ENCODE data around the gene CHCHD4.
"Not testable (repeated sequence)": the region's sequence is repeated elsewhere in the genome, so short reads cannot be mapped to it uniquely, and the experiment has no call there.

Gene CHCHD4

GRCh38 chr3:14123308-14124222 lies 1.1 kb downstream of the CHCHD4 start:
- FAIRE-seq, result no peak
- DNase-seq (ENCODE audit: insufficient read length, low spot score), result no peak

DNA sequence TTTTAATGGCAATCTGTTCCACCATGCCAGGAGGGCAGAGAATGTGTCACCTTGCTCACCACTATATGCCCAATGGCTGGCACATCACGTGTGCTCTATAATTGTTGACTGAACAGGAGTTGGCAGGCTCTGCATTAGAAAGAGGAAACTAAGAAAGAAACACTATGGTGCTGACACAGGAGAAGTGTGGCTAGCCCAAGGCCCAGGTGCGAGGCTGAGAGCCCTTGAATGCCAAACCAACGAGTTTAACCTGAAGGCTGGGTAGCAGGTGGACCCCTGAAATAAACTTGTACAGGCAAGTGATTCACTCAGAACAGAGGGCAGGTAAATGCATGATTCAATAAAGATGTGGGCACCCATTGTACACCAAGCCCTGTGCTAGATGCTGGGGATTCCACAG lies 2.4 kb downstream of the CHCHD4 start:
- FAIRE-seq (no peak), DNase-seq (ENCODE audit: insufficient read length, low spot score) (no peak)

GRCh38 chr3:14121859-14122258 lies 2.8 kb downstream of the CHCHD4 start:
- FAIRE-seq (no peak), DNase-seq (ENCODE audit: insufficient read length, low spot score) (no peak)

- FAIRE-seq; DNase-seq (ENCODE audit: insufficient read length, low spot score): not testable (repeated sequence)
These were observed 3.7 kb downstream of the CHCHD4 start for GRCh38 chr3:14120921-14121448.

DNA sequence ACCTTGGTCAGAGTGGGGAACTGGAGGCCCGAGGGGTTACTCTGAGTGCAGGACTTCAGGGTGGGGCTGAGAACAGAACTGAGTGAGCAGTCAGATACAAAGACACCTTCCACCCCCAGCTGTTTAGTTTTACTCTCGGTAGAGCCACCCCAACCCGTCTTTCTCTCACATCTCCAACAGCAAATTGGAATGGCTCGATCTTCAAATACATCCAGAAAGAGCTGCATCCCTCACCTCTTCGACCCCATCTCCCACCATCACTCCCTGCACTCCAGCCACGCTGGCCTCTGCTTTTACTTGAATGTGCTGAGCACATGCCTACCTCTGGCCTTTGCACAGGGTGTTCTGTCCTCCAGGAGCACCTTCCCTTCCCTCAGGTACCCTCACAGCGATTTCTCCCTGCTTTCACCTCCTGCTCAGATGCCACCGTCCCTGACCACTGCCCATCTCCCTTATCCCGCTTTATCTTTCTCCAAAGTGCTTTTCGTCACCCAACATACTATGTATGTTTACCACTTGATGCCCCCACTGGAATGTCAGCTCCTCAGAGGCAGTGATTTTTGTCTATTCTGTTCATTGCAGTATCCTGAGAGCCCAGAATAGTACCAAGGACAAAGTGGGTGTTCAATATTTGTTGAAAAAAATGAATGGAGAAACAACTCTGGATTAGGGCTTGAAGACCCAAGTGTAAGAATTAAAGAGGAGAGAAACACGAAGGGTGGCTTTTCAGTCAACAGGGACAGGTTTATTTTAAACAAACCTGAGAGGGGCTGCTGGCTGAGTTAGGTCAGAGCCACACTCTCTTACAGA lies 4.4 kb downstream of the CHCHD4 start:
- FAIRE-seq, result no peak
- DNase-seq (ENCODE audit: insufficient read length, low spot score), result no peak

GRCh38 chr3:14119651-14120050 lies 5.0 kb downstream of the CHCHD4 start:
- FAIRE-seq, result no peak
- DNase-seq (ENCODE audit: insufficient read length, low spot score), result no peak

DNA sequence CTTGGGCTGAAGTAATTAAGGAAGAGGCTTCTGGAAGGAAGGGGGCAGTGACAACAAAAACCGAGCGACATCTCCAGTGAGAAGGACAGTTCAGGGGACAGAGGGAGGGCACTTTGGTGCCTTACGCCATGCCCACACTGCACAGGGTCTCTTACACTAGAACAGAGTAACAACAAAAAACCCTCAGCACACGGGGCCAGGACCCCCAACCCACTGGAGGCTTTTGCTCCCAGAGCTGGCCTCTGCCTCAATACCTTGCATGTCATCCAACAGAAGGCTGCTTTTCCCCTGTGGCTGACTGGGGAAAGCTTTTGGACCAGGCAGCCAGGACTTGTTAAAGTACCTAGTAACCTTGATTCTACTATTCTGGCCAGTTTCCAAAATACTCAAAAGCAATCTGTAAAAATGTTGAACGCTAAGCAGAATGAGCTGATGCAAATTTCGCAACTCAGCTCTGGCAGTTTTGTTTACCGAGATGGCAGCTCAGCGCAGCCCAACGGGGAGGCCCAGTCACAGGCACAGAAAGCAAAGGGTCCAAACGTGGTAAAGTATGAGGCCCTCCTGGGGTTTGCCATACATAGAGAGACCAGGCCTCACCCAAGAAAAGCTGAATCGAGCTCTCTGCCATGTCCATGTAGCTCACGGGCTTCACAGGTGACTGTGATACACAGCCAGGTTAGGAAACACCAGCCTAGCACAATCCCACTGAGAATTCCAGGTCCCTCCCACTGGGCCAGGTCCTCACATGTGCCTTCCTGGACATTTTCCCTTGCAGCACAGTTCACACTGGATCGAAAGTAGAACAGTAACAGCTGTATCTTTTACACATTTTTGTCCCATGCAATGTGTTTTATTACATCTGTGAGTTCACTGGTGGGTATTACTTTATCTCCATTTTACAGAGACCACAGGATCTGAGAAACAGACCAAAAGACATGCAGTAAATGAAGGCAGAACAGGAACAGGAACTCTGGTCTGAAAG lies 6.0 kb downstream of the CHCHD4 start:
- FAIRE-seq (no peak), DNase-seq (ENCODE audit: insufficient read length, low spot score) (no peak)

- no peak for DNase-seq (ENCODE audit: insufficient read length, low spot score)
- FAIRE-seq, result no peak
These were observed 6.9 kb downstream of the CHCHD4 start for GRCh38 chr3:14117468-14118399.

- DNase-seq (ENCODE audit: insufficient read length, low spot score) (no peak), FAIRE-seq (no peak)
These were observed 10.6 kb downstream of the CHCHD4 start for GRCh38 chr3:14113965-14114635.

DNA sequence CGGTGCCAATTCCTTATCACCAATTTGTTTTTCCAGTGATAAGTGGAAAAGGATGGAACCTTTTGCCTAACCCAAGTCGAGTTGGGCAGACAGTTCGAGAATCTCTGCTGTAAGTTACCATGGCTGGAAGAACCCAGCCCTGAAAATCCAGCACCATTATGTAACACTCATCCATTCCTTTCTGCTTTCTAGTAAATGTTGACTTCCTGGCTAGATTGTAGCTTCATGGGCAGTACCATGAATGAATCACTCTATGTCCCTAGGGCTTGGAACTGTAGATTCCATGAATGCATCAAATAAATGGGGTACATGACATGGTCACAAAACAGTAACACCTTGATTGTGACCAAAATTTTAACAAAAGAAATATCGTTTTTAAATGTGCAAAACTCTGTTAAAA lies 14.0 kb downstream of the CHCHD4 start:
- FAIRE-seq, result no peak

GRCh38 chr3:14109821-14110220 lies 14.8 kb downstream of the CHCHD4 start:
- DNase-seq (ENCODE audit: insufficient read length, low spot score), result not testable (repeated sequence)

More for the DNA sequence above, 14.0 kb downstream of the CHCHD4 start:
- DNase-seq (ENCODE audit: insufficient read length, low spot score), result no peak

GRCh38 chr3:14097616-14098391 lies 26.9 kb downstream of the CHCHD4 start:
- FAIRE-seq (no peak), DNase-seq (ENCODE audit: insufficient read length, low spot score) (no peak)

More at GRCh38 chr3:14109821-14110220, 14.8 kb downstream of the CHCHD4 start:
- FAIRE-seq, result not testable (repeated sequence)

DNA sequence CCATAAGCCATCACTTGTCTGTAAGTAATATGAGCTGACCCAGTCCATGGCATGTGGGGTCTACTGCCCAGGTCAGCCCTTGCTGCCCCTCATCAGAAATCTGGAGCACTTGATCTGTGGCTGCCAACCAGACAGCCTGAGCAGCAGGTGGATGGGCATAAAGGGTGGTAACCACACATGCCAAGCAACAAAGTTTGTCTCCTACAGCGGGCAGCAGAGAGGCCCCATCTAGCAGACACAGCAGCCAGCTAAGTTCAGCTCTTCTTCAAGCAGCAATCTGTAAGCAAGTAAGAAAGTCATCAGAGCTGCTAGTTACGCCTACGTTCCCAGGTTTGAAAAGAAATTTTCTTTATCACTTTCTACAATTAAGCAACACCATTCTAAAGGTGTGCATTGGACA lies 27.9 kb downstream of the CHCHD4 start:
- DNase-seq (ENCODE audit: insufficient read length, low spot score), result no peak
- no peak for FAIRE-seq

- DNase-seq (ENCODE audit: insufficient read length, low spot score) (no peak), FAIRE-seq (no peak)
These were observed 30.8 kb downstream of the CHCHD4 start for GRCh38 chr3:14093831-14094230.

DNA sequence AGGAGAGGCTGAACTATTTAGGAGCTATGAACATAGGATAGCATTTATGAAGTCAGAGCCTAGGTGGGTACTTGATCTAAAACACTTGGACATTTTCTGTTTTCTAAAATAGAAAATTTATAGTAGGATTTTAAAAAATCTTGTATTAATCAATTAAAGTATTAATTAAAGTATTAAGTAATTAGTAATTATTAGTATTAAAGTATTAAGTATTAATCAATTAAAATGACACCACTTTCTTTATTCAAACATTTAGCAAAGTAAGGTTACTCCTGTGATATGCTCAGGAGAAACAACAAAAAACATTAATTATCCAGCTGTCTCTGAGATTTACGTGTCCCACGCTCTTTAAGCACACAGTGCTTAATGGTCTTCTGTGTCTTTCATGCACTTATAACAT lies 32.2 kb downstream of the CHCHD4 start:
- DNase-seq (ENCODE audit: insufficient read length, low spot score) (no peak), FAIRE-seq (no peak)

DNA sequence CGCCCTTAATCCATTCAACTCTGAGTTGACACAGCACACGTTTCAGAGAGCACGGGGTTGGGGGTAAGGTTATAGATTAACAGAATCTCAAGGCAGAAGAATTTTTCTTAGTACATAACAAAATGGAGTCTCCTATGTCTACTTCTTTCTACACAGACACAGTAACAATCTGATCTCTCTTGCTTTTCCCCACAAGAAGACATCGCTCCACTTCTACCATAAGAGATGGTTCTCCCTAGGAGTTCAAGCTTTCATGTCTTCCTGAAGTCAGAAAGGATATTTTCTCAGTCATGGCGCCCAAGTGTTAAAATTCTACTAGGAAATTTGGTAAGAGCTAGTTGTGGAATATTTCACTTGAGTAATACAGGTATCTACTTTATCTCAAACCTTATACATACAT lies 32.7 kb downstream of the CHCHD4 start:
- DNase-seq (ENCODE audit: insufficient read length, low spot score); FAIRE-seq: not testable (repeated sequence)

DNA sequence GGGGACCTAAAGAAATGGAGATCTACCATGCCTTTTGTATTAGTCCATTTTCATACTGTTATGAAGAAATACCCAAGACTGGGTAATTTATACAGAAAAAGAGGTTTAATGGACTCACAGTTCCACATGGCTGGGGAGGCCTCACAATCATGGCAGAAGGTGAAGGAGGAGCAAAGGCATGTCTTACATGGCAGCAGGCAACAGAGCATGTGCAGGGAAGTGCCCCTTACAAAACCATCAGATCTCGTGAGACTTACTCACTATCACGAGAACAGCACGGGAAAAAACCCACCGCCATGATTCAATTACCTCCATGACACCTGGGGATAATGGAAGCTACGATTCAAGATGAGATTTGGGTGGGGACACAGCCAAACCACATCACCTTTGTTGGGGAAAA lies 37.2 kb downstream of the CHCHD4 start:
- DNase-seq (ENCODE audit: insufficient read length, low spot score); FAIRE-seq: not testable (repeated sequence)
